HG02678 (cell line): ENCODE measurements around the gene RBKS.
"Not testable (repeated sequence)": the region's sequence is repeated elsewhere in the genome, so short reads cannot be mapped to it uniquely, and the experiment has no call there.

Experiments
- ATAC-seq: cut with Tn5 transposase; IDR thresholded peaks from one replicate; pipeline ENCODE4 v1.9.1; 2021; ENCODE audit warnings: mild to moderate bottlenecking, moderate library complexity; ENCODE audit not compliant: unreplicated experiment

Gene RBKS

DNA sequence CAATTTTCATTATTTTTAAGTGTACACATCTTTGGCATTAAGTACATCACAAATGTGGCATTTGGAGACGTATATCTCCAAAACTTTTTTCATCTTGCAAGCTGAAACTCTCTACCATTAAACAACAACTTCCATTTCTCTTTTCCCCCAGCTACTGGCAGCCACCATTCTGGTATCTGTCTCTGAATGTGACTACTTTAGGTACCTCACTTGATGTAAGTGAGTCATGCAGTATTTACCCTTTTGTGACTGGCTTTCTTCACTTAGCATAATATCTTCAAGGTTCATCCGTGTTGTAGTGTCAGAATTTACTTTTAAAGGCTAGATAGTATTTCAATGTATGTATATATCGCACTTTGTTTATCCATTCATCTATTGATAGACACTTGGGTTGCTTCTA lies 17.4 kb upstream of the RBKS start:
- no peak for ATAC-seq

DNA sequence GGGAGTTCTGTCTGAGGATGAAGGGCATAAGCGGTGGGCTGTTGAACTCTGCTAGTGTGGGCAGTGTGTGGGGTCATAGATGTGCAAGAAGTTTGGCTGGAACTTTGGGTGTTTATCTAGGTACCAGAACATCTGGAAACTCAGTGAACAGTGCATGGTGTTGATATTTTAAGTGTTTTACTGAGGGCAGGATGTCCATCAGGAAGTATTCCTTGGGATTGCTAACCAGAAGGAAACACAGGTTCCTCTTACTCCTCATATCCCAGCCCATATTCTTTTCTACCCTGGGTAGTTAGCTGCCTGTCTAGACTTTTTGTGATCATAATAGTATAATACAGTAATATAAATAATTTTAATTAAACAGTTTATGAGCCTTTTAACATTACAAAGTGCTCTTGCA lies 15.9 kb upstream of the RBKS start:
- ATAC-seq: no peak

DNA sequence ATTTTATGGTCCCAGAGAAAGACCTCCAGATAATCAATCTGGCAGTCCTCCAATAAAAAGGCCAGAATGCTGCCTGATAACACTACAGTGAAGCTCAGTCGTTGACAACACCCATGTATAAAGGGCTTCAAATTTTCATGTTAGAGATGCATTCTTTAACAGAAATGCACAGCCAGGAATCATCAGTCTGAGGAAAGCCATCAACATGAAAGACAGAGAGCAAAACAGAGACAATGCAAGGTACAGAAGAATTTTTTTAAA lies 14.1 kb upstream of the RBKS start:
- ATAC-seq: no peak

DNA sequence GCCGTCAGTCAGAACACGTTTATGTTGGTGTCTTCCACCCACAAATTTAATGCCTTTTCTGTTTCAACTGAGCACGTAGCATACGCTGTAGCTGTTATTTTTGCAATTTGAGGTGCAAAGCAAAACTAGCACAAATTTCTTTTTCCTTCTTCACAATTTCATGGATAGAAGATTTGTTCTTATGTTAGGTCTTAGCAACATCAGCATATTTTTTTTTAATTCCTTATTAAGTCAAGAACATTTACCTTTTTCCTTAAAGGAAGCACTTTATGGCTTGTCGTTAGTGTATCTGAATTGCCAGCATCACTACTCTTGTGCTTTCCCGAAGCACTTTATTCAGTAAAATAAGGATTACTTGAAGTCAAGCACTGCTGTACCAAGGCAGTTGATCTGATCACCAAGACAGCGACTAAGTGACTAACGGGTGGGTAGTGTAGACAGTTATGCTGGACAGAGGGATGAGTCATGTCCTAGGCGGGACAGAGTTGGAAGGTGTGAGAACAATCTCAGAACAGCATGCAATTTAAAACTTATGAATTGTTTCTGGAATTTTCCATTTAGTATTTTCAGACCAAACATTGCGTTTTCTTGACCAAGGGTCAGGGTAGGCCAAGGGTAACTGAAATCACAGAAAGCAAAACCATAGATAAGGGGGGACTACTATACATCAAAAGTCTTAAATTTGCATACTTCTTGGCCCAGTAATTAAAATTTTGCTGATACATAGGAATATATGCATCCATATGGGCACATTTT lies 13.6 kb upstream of the RBKS start:
- no peak for ATAC-seq

DNA sequence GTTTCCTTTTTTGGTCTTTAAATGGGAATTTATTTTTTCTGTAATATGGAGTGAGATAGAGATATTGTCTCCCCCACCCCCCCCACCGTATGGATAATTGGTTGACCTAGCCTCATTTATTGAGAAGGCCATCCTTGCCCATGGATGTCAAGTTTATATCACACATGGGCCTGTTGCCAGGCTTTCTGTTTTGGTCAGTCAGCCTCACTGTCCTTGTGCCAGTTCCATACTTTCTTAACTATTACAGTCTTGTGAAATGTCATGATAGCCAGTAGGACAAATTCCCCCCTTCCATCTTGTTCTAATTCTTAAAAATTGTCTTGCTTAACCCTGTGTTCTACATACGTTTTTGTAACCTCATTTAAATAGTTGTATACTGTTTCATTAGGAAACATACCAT lies 12.8 kb upstream of the RBKS start:
- ATAC-seq: no peak

GRCh38 chr2:27902098-27902497 lies 11.9 kb upstream of the RBKS start:
- no peak for ATAC-seq

- ATAC-seq: no peak
Observed at GRCh38 chr2:27901234-27901633, 11.0 kb upstream of the RBKS start.

GRCh38 chr2:27897717-27898116 lies 7.5 kb upstream of the RBKS start:
- ATAC-seq: no peak

DNA sequence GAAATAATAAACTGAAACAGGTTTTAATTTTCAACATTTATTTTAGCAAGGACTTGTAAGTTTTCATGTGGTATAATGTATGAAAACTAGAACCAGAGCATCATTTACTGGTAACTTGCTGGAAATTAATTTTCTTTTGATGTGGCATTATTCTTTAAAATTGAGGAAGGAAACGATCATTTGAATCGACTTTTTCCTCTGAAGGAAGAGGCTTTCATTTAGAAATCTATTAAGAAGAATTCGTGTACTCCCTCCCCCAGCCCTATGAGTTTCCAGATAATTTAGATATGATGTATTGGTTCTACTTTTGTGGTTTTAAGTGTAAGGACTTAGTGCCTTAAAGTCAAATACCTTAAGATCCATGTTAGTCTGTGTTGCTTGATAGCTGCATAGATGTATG lies 2.8 kb upstream of the RBKS start:
- ATAC-seq: no peak

DNA sequence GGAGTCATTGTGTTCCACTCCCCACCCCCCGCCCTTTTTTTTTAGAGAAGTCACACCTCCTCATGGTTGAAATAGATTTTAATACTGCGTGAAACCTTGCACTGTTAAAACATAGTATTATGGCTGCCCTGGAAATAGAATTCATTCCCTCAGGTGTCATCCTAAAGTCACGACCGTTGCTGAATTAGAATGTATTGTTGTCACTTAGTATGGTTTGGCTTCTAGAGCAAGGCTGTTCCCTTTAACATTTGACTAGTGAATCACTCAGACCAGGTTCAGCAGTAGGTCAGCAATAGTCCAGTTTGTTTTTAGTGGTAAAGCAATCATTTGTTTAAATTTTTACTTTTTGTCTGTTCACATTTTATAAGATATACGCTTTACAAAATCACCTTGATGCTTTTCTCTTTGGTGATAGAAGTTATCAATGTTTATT lies 1.5 kb upstream of the RBKS start:
- ATAC-seq: no peak

DNA sequence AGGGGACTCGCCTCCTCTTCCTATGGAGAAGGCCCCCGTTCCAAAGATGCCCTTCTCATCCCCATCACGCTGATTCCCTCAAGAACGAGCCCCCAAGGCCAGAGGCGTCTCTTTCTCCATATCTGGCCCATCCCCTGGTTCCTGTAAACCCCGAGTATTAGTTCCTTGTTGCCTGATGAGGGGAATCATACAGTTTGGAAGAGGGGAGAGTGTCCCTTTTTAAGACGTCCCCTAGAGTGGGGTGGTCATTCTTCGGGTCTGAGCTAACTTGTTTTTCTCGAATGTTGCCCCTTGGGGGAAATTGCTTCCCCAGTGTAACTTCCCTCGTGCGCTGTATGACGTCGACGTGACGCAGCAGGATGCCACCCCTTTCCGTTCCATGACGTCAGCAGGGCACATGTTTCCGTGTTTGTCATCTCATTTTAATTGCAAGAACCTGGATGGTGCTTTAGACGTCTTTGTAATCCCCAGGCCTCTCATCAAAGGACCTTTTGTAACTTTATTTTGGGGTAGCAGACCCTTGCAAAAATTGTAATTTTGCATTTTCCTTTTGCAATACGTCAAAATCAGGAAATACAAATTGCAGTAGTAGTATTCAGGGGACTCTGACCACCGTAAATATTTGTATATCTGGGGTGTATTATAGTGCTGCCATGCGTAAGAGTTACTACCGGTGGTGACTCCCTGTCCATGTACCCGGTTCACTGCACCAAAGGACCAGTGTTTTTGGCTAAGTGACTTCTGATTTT lies 911 bp upstream of the RBKS start:
- peak; percentile 22 for ATAC-seq

- ATAC-seq: no peak
Observed at GRCh38 chr2:27889774-27890145, 427 bp downstream of the RBKS start.

DNA sequence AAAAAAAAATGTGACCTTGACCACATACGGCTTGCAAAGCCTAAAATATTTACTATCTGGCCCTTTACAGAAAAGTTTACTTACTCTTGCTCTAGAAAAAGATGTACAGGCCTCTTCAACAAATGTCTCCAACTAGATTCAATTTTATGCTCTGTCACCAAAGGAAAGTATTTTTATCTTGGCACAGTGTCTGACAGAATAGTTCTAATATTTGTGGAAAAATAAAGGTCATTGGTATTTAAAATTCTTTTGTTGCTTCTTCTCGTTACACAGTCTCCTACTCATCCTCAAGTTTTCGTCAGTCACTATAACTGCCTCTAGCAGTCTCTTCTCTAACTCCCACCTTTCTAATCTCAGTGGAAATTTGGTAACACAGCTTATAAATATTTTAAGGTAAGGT lies 1.4 kb downstream of the RBKS start:
- no peak for ATAC-seq

GRCh38 chr2:27887830-27888229 lies 2.4 kb downstream of the RBKS start:
- no peak for ATAC-seq

- no peak for ATAC-seq
Observed at GRCh38 chr2:27887111-27887510, 3.1 kb downstream of the RBKS start.

DNA sequence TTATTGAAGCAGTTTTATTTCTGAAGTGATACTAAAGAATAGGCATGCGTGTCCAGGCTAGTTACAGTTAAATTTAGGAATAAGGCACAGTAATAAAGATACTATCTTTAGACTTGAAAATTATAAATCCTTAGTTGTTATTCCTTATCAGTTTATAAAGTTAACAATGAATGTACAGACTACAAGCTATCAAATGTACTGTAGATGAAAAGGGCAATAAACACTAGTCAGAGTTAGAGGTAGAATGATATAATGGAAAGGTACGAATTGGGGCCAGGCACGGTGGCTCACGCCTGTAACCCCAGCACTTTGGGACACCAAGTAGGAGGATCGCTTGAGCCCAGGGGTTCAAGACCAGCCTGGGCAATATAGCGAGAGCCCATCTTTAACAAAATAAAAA lies 3.9 kb downstream of the RBKS start:
- no peak for ATAC-seq

GRCh38 chr2:27885661-27886060 lies 4.5 kb downstream of the RBKS start:
- no peak for ATAC-seq

- ATAC-seq: no peak
Observed at GRCh38 chr2:27885234-27885633, 5.0 kb downstream of the RBKS start.

- ATAC-seq: no peak
Observed at GRCh38 chr2:27884601-27885000, 5.6 kb downstream of the RBKS start.

- not testable (repeated sequence) for ATAC-seq
Observed at GRCh38 chr2:27882584-27882922, 7.6 kb downstream of the RBKS start.

GRCh38 chr2:27881815-27882583 lies 8.2 kb downstream of the RBKS start:
- ATAC-seq: not testable (repeated sequence)

DNA sequence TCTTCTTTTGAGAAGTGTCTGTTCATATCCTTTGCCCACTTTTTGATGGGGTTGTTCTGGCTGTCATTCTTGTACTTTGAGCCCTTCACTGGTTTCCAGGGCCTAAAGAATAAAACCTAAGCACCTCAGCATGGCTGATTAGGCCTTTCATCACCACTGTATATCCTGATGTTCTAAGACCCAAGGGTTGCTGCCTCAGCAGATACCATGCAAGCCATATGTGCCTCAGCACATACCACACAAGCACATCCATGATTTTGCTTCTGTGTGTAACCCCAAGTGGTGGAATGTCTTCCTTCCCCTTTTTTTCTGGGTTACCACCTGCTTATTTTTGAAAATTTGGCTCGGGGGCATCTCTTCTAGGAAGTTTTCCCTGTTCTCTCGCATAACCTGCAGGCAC lies 11.4 kb downstream of the RBKS start:
- ATAC-seq: no peak
